ENCODE measurements around the gene RBM47. TPM values are rescaled to one million over a fixed set of nuclear protein-coding genes. Genes with fewer than 3 reads are reported as not detected.

The RBM47 gene
- total RNA-seq, 1 experiment from 2014 or later = 70.3 TPM

GRCh38 chr4:40550948-40551462 is 78.7 kb downstream of the RBM47 start:
- Histone ChIP-seq H4K8ac (replicated peaks; ENCODE audit: insufficient read length, low read depth, low read length) (no peak overlapping the region), H3K4me2 (ENCODE audit: insufficient read depth, insufficient read length, low read length) (no peak overlapping the region), H2BK5ac (ENCODE audit: insufficient read length, low read length) (no peak overlapping the region), H3K27ac (ENCODE audit: insufficient read length, low read depth, low read length) (no peak overlapping the region), H3K23me2 (ENCODE audit: insufficient read length, low read depth, low read length, poor library complexity, severe bottlenecking) (no peaks in the 10 kb centered on the region), H3K4me1 (ENCODE audit: insufficient read depth, low read length) (peaks cover 6% of the 10 kb centered on the region; the same call in 1 of the 2 replicates), H3K14ac (ENCODE audit: insufficient read depth, low read length) (no peak overlapping the region), H3K9ac (ENCODE audit: extremely low read depth, insufficient read length, low read length) (no peak overlapping the region), H3K9me3 (ENCODE audit: control insufficient read depth, low read depth, low read length) (no peaks in the 10 kb centered on the region), H2BK15ac (ENCODE audit: low read depth, low read length) (no peak overlapping the region), H4K20me1 (ENCODE audit: control insufficient read depth, insufficient read depth, insufficient read length) (peaks cover 2% of the 10 kb centered on the region), H2AK5ac (ENCODE audit: insufficient read length, low read length) (no peak overlapping the region), H3K4ac (ENCODE audit: low read depth, low read length) (no peak overlapping the region), H4K5ac (ENCODE audit: insufficient read length, low read depth, low read length) (no peak overlapping the region), H3K79me1 (ENCODE audit: insufficient read depth, low read depth, low read length, poor library complexity, severe bottlenecking) (peaks cover 6% of the 10 kb centered on the region), H3K79me2 (ENCODE audit: insufficient read depth, low read length) (peaks cover 17% of the 10 kb centered on the region; the same call in 1 of the 2 replicates), H3K27me3 (ENCODE audit: insufficient read depth, low read length) (no peaks in the 10 kb centered on the region), H2AFZ (ENCODE audit: low read length) (no peak overlapping the region), H3T11ph (ENCODE audit: low read length) (no peak overlapping the region), H3K18ac (ENCODE audit: insufficient read length, low read depth, low read length) (no peak overlapping the region), H3K23ac (ENCODE audit: insufficient read length, low read depth, low read length) (no peak overlapping the region), H2BK12ac (ENCODE audit: insufficient read length, low read depth, low read length) (no peak overlapping the region), H4K91ac (ENCODE audit: insufficient read length, low read depth, low read length) (no peak overlapping the region), H2BK20ac (ENCODE audit: low read depth, low read length, poor library complexity, severe bottlenecking) (no peak overlapping the region), H2BK120ac (ENCODE audit: low read depth, low read length, poor library complexity, severe bottlenecking) (no peak overlapping the region), H3K56ac (ENCODE audit: insufficient read length, low read depth, low read length) (no peak overlapping the region)
- WGBS (ENCODE audit: extremely low coverage, insufficient read length, low lambda C conversion rate) = no CpG with 5 or more reads among the region's 5 CpGs
- DNase-seq = no peak
- no peaks in the 10 kb centered on the region for H3K27me3 Mint-ChIP-seq (ENCODE audit: low read depth)
- H3K9me3 Mint-ChIP-seq = no peaks in the 10 kb centered on the region
- H3K27ac Mint-ChIP-seq = peak overlapping the region in 2 of 3 experiments; percentile 5 to 48; a peak in 2 of 7 replicates
- no peak overlapping the region for H3K4me3 Mint-ChIP-seq
- H3K4me1 Mint-ChIP-seq = peaks cover 35% of the 10 kb centered on the region in 2 experiments
- TF ChIP-seq CTCF (conservative IDR thresholded peaks at IDR 0.05) = peak; percentile 51
- H3K36me3 Mint-ChIP-seq (ENCODE audit: insufficient read depth in 1 of 3, low read depth in 3 of 3) = peaks cover 11 to 26% (median 16%) of the 10 kb centered on the region in 3 experiments; a peak in 5 of 7 replicates

All from H9 (cell line).